Amygdala (tissue), 56 donors: ENCODE results near the gene SCN2A.
A peak's percentile ranks its signal among the peaks of the same experiment; 100 is the strongest.
"Not testable (repeated sequence)": the region's sequence is repeated elsewhere in the genome, so short reads cannot be mapped to it uniquely, and the experiment has no call there.

Source experiments
- DNase-seq, 56 donors: peaks; one replicate each; lab custom pipeline; 2025; lab: John Stamatoyannopoulos, UW

Gene SCN2A

GRCh38 chr2:165248238-165248637, 9.0 kb downstream of the SCN2A start:
- DNase-seq, result no peak

- no peak for DNase-seq
Measured at GRCh38 chr2:165251366-165251765, 12.2 kb downstream of the SCN2A start.

- no peak for DNase-seq
Measured at GRCh38 chr2:165253178-165253577, 14.0 kb downstream of the SCN2A start.

- DNase-seq, result no peak
Measured at GRCh38 chr2:165256618-165257017, 17.4 kb downstream of the SCN2A start.

- not testable (repeated sequence) for DNase-seq
Measured at GRCh38 chr2:165260347-165260746, 21.1 kb downstream of the SCN2A start.

GRCh38 chr2:165268754-165269153, 29.5 kb downstream of the SCN2A start:
- DNase-seq, result no peak

GRCh38 chr2:165273176-165273575, 34.0 kb downstream of the SCN2A start:
- DNase-seq, result no peak

- peak in 3 of 56 donors; percentile 1 to 16 (median 15) for DNase-seq
Measured at GRCh38 chr2:165274698-165275097, 35.5 kb downstream of the SCN2A start.

GRCh38 chr2:165275932-165276331, 36.7 kb downstream of the SCN2A start:
- no peak for DNase-seq

- DNase-seq, result no peak
Measured at GRCh38 chr2:165277295-165277694, 38.1 kb downstream of the SCN2A start.

GRCh38 chr2:165277860-165278656, 38.8 kb downstream of the SCN2A start:
- no peak for DNase-seq

GRCh38 chr2:165280356-165280755, 41.1 kb downstream of the SCN2A start:
- DNase-seq, result no peak

GRCh38 chr2:165281387-165281786, 42.2 kb downstream of the SCN2A start:
- DNase-seq, result no peak

GRCh38 chr2:165283342-165283741, 44.1 kb downstream of the SCN2A start:
- no peak for DNase-seq

GRCh38 chr2:165287094-165287778, 48.0 kb downstream of the SCN2A start:
- DNase-seq, result no peak

GRCh38 chr2:165289069-165289468, 49.9 kb downstream of the SCN2A start:
- no peak for DNase-seq

GRCh38 chr2:165293440-165294420, 54.5 kb downstream of the SCN2A start:
- peak in 23 of 56 donors; percentile 0 to 65 (median 24) for DNase-seq

GRCh38 chr2:165294912-165295311, 55.7 kb downstream of the SCN2A start:
- peak in 4 of 56 donors; percentile 0 to 5 (median 1) for DNase-seq

GRCh38 chr2:165295643-165296042, 56.4 kb downstream of the SCN2A start:
- no peak for DNase-seq

GRCh38 chr2:165305391-165306096, 66.3 kb downstream of the SCN2A start:
- DNase-seq, result no peak
